ENCODE data around the gene TRIM36.

Gene TRIM36

GRCh38 chr5:115160975-115161475 is 8.7 kb downstream of the TRIM36 start:
- DNase-seq = no peak

- DNase-seq = no peak
Observed at GRCh38 chr5:115151208-115151805, 18.4 kb downstream of the TRIM36 start.

- DNase-seq = no peak
Observed at GRCh38 chr5:115150512-115150911, 19.2 kb downstream of the TRIM36 start.

- DNase-seq = no peak
Observed at GRCh38 chr5:115147052-115147451, 22.7 kb downstream of the TRIM36 start.

- DNase-seq = no peak
Observed at GRCh38 chr5:115136294-115136693, 33.4 kb downstream of the TRIM36 start.

GRCh38 chr5:115132465-115132864 is 37.2 kb downstream of the TRIM36 start:
- no peak for DNase-seq

- no peak for DNase-seq
Observed at GRCh38 chr5:115126303-115126702, 43.4 kb downstream of the TRIM36 start.

- no peak for DNase-seq
Observed at GRCh38 chr5:115124741-115125140, 45.0 kb downstream of the TRIM36 start.

- no peak for DNase-seq
Observed at GRCh38 chr5:115116001-115116400, 53.7 kb downstream of the TRIM36 start.

GRCh38 chr5:115109840-115110239 is 59.9 kb downstream of the TRIM36 start:
- no peak for DNase-seq

- no peak for DNase-seq
Observed at GRCh38 chr5:115109356-115109755, 60.4 kb downstream of the TRIM36 start.

GRCh38 chr5:115100319-115100955 is 69.3 kb downstream of the TRIM36 start:
- DNase-seq = no peak

GRCh38 chr5:115098041-115098702 is 71.5 kb downstream of the TRIM36 start:
- DNase-seq = peak; percentile 15

- no peak for DNase-seq
Observed at GRCh38 chr5:115097236-115097635, 72.5 kb downstream of the TRIM36 start.

- DNase-seq = no peak
Observed at GRCh38 chr5:115096034-115096769, 73.5 kb downstream of the TRIM36 start.

GRCh38 chr5:115087951-115088350 is 81.8 kb downstream of the TRIM36 start:
- DNase-seq = no peak

GRCh38 chr5:115086473-115086872 is 83.2 kb downstream of the TRIM36 start:
- no peak for DNase-seq

- DNase-seq = no peak
Observed at GRCh38 chr5:115084246-115084793, 85.4 kb downstream of the TRIM36 start.

GRCh38 chr5:115079924-115080623 is 89.6 kb downstream of the TRIM36 start:
- no peak for DNase-seq
